Measurements from ENCODE around the gene P2RX3.
A peak's percentile ranks its signal among the peaks of the same experiment; 100 is the strongest.
"Not testable (repeated sequence)": the region's sequence is repeated elsewhere in the genome, so short reads cannot be mapped to it uniquely, and the experiment has no call there.

The P2RX3 gene

DNA sequence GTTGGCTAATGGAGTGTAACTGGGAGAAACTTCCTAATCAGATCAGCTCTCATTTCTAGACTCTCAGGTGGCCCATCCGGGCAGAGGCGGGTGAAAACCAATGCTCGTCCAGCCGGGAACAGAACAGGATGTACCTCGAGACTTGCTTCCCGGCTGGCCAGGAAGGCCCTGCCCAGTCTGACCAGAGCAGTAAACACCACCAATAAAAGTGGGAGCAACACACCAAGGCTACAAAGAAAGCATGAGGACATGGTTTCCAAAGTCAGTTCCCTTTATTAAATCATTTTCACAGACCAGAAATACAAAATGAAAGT, 12.5 kb upstream of the P2RX3 start:
- DNase-seq, result no peak

DNA sequence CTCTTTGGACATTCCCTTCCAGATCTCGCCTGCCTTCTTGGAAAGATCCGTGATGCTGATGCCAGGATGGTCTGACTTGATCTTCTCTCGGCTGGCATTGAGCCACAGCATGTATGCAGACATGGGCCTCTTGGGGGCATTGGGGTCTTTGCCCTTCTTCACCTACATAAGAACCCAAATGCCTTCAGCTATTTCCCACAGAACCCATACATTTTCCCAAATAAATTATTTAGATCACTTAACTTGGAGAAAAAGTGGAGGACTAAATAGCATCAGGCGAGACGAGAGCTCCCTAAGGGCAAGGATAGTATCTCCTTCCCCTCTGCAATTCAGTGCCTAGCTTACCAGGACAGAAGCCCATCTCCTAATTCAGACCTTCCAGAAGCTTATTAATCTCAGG, 10.4 kb upstream of the P2RX3 start:
- no peak for DNase-seq

DNA sequence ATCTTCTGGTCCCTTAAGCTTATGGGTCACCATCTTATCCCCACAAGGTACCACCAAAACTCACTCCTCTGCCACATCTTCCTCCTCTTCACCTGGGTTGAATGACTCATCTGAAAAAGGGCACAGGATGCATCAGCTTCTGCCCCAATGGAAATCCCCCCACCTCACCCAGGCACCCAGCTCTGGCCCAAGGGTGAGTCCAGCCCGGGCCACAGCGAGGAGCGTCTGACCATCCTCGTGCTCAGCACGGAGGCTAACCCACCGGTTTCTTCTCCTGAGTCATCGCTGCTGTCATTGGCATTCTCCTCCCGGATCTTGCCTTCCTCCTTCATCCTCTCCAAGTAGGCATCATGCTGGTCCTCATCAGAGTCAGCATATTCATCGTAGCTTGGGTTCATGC, 8.1 kb upstream of the P2RX3 start:
- DNase-seq, result no peak

DNA sequence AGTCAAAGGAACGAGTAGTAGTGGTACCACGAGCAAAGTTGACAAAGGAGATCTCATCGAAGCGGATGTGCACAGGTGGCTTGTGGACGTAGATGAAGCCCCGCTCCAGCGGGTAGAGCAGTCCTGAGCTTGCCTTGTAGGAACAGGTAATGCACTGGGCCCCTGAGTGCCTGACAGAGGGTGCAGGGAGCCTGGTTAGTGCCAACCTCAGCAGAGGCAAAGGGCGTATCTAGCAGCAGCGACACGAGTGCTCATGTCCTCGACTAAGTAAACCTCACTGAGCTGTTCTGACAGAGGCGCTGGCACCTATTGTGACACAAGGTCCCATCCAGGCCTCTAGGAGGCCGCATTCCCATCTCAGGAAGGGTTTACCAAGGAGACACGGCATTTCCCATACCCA, 6.4 kb upstream of the P2RX3 start:
- no peak for DNase-seq

DNA sequence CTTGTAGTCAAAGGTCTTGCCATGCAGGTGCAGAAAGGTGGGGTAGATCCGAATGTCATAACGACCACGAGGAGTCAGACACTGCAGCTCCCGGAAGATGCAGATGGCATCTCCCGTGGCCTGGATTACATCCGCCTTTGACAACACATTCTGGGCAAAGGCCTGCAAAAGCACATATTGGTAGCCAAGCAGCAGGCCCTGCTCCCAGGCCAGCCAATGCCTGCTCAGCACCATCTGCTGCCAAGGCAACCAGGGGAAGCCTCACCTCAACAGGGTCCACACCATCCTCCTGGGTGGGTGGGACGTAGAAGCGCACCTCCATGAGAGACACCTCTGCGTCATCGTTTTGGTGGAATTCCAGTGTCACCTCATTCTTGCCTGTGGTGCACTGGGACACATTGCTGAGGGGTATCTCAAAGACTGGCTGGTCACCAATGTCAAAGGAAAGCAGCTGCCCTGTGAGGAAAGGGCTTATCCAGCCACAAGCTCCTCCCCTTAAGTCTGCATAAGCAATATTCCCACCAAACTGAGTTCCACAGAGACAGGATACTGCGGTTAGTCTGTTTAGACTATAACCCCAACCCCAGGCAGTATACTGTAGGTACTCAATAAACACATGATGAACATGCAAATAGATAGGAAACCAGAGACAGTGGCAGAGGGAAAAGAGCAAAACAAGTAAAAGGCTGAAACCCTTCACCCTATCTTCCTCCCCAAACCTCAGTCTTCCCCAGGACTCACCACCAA, 5.3 kb upstream of the P2RX3 start:
- DNase-seq, result no peak

DNA sequence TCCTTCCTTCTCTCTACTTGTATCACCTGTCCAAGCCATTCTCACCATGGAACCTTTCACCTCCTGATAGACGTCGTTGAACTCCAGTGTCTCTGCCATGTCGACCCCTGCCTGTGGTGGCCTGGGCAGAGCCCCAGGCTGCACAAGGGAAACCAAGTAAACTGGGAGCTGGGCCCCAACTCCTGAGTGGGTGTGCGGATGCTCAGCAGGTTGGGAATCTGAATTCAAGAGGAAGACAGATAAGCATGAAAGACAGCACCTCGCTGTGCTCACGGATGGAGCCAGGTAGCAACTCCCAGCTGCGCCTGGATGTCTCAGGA, 3.2 kb upstream of the P2RX3 start:
- no peak for DNase-seq

DNA sequence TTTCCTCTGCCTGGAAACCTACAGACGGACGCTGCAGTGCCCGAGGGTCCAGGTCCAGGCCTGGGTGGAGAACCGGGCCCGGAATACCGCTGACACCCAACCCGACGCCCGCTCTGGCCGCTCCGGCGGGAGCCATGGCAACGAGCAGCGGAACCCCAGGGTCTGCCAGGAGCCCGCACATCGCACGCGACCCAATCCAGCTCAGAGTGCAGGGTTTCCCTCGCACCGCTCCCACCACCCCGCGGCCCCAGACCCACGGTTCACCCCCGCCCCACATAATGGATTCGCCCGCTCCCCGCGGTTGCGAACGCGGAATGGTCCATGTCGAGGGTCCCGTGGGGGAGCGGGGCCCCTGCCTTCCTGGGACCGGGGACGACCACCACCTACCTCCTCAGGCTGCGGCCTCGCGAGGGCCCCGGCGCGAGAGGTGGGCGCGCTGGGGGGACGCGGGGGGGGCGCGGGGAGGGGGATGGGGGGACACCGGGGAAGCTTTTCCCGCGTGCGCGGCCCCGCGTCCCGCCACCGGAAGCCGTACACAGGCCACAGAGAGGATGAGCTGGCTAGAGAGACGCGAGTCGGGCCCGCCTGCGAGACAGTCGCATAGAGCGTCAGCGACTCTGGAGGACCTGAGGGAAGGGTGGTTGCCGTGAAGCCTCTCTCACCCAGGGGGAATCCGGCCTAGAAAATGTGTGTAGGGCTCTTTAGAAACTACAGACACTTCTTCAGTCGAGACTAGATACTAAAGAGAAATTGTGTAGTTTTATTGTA, 2.6 kb upstream of the P2RX3 start, which contains the start of gene SSRP1:
Gene SSRP1, minus strand, starts transcription at position 550 of the 768 bp plus-strand sequence. CDS start 771 bp downstream, outside the sequence.
- DNase-seq, result peak; percentile 82

DNA sequence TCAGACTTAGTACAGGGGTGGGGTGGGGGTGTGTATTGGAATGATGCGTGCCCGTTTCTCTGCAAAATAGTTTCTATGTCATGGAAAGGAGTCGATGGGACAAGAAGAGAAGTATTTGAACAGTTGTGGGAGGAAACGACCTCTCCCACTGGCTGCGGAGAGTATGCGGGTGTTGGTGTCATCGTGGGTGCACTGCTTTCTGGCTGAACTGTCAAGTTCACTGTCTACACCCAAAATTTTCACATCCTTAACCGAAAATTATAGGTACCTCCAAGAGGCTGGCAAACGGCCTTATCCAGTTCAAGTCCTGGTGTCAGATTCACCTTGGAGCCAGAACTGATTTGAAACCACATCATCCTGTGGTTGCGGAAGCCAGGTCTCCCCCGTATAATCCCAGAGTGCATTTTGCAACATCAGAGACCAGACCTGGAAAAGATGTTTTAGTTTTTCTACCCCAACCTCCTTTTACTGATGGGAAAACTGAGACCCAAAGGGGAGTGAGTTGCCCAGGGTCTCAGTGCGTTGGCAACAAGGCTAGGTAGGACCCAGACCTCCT, 2.0 kb upstream of the P2RX3 start:
- DNase-seq, result no peak

DNA sequence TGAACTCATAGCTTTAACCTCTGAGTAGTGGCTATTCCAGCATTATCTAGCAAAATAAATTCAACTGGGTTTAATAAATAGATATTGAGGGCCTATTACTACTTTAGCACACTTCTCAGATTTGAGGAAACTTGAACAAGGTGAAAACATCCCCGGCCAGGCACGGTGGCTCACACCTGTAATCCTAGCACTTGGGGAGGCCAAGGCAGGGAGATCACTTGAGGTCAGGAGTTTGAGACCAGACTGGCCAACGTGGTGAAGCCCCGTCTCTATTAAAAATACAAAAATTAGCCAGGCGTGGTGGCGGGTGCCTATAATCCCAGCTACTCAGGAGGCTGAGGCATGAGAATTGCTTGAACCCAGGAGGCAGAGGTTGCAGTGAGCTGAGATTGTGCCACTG, 1.3 kb upstream of the P2RX3 start:
- DNase-seq, result not testable (repeated sequence)

DNA sequence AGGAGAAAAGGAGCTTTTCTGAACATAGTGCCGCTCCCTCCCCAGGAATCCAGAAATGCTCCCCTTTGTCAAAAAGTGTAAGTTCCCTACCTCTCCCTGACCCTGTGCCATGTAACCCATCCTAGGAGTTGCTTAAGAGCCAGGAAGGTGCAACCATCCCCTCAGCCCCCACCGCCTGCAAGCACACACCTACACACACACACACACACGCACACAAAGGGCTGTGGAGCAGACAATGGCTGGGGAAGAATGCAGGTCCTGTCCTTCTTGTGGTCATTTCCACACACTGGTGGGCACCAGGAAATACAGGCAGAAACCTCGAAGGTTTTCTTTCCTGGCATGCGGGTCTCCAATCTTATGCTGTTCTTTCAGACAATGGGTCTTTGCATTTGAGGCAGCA, 1.2 kb downstream of the P2RX3 start:
- no peak for DNase-seq

DNA sequence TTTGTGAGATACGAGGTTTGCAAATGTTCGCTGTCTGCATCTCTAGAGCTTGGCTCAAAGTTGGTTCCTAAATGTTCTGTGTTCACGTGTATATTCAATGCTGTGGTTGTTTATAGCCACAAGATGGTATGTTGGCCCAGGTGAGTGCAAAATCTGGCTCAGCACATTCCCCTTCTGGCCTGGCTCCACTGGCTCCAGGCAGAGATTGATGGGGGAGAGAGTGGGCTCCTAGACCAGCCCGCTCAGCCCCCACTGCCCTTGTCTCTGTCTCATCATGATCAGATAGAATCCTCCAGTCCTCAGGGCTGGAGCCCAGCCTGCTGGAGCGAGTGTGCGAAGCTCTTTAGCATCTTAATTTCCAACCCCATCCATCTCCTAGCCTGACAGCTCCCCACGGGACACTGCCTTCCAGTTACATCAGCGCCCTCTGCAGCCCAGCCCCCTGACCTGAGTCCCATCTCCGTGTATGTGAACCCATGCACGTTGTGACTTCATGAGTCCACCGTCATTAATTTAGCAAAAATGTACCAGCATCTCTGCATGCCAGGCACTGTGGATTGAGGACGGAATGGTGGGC, 2.0 kb downstream of the P2RX3 start:
- no peak for DNase-seq

DNA sequence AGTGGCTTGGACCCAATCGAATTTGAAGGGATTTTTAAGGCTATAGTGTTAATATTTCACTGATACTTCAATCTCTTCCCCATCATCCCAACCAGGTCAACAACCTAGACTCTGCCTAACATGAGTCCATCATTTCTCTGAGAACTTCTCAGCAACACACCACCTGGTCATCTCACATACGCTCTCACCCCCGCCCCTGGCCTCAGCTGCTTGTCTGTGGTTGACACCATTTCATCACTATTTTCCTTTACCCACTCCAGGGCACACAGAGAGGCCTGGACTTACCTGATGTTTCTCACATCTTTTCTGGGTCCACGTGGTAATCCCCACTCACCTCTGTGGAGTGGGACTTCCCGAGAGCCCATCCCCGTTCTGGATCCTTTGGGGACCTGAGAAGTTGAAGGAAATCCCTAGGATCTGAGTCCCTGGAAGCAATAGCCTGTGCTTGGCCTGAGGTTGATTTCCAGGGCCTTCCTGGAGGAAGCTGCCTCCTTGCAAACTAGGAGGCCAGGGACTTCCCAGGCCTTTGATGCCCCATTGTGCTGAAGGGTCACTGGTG, 3.2 kb downstream of the P2RX3 start:
- no peak for DNase-seq

DNA sequence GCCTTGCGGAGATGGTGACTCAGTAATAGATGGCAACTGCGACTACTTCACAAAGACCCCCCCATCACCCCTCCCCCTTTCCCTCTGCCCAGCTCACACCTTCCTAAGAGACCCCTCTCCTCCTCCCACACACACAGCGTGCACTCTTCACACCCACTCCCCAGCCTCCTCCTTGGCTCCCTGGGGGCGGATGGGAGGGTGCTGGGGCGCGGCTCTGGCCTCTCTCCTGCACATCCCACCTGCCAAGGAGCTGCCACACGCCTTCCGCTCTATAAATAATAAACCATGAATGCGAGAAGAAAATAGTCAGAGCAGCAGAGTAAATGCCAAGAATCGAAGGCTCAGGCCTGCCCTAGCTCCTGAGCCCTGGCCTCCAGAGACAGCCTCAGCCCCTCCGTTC, 4.5 kb downstream of the P2RX3 start:
- no peak for DNase-seq

DNA sequence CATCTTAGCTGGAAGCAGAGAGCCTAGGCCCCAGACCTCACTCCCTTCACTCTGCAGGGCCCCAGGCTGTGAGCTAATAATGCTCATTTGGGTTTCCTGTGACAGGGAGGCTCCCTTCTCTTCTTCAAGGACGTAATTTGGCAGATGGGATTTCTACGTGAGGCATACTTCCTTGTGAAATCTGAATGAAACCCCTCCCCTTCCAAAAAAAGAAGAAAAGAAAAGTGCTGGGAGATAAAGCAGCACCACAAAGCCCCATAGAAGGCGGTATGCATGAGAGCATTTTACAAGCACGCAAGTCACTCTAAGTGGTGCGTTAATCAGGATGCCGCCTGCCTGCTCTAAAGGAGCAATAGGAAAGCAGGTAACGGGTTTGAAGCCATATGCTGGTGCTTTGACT, 5.7 kb downstream of the P2RX3 start:
- no peak for DNase-seq

DNA sequence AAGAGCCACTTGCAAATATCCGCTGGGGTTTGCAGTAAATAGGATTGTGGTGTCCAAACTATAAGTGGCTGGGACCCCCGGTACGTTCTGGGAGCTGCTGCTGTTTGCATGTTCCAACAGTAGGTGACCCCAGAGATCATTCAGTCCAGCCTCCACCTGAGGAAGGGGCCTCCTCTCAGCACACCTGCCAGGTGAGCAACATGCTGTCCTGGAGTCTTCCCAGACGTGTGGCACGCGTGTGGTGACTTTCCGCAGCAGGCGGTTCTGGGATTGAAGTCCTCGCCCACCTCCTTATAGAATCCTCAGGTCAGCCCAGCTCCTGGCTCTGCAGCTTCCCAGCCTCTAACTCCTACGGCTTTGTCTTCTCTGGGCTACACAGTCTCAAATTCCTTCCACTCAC, 6.7 kb downstream of the P2RX3 start:
- DNase-seq, result no peak

DNA sequence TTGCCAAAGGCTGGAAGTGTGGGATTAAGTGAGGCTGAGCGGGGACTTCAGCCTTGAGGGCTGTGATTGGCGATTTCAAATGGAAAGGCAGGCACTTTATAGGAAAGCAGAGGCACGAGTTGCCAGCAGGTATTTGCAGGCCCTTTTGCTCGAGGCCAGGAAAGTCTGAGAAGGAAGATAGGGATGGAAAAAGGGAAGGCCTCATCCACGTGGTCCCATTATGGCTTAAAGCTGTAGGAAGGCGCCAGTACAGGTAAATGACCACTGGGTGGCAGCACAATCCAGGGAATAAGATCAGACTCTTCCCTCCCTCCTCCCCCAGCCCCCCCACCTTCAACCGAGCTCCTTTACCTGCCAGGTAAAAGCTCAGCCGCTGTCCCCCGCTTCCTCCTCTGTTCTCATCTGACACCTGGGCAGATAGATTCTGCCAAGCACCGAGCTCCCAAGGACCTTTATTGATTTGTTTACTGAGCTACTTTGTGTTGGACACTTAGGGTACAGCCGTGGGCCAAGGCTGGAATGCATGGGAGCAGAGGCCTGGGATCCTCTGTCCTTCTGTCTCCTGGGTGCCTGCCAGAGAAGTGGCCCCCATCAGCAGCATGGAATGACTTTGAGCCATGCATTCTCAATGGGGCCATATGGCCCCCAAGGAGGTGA, 7.5 kb downstream of the P2RX3 start:
- peak; percentile 64 for DNase-seq

DNA sequence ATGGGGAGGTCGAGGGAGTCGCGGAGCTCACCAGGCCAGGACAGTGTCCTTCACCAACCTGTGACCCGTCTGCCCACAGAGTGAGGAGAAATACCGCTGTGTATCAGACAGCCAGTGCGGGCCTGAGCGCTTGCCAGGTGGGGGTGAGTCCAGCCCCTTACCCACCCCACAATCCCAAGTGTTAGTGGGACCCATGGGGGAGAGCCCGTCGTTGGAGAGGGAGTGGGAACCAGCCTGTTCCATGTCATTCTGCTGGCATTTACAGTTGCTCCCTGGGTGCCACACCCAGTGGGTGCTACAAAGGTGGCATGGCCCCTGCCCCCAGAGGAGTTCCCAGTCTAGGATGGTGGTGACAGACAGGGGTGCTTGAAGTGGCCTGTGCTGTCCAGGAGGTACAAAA, 9.2 kb downstream of the P2RX3 start:
- no peak for DNase-seq

DNA sequence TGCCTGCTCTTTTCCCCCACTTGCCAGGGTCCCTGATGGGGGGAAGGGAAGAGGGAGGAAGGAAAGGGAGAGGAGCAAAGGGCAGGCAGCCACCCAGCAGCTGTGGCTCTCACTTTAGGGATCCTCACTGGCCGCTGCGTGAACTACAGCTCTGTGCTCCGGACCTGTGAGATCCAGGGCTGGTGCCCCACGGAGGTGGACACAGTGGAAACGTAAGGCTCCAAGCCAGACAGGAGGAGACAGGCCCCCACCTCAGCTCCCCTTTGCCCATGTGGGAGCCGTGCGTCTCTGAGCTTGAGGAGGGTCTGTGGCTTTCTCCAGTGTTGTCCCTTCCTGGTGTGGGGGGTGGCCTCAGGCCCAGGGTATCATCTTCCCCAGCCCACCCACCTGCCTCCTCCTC, 9.9 kb downstream of the P2RX3 start:
- DNase-seq, result no peak

DNA sequence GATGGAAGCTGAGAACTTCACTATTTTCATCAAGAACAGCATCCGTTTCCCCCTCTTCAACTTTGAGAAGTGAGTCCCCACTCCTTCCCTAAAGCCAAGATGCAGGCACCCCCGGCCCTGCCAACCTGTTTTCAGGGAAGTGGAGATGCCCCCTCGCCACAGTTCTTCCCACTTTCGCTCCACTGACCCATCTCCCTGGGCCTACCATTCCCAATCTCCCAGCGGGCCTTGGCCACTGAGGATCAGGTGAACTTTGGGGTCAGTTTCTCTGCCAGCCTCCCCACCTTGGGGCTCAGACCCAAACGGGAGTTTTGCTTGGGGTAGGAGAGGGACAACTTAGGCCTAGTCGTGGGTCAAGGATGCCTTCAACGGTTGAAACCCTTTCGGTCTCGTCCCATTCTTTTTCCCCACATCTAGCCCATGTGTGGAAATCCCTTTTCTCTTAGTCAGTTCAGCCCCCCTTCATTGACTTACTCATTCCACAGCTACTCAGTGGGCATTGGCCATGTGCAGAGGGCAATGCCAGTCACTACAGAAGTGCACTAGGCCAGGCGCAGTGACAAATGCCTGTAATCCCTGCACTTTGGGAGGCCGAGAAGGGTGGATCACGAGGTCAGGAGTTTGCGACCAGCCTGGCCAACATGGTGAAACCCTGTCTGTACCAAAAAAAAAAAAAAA, 10.6 kb downstream of the P2RX3 start:
- DNase-seq, result no peak

DNA sequence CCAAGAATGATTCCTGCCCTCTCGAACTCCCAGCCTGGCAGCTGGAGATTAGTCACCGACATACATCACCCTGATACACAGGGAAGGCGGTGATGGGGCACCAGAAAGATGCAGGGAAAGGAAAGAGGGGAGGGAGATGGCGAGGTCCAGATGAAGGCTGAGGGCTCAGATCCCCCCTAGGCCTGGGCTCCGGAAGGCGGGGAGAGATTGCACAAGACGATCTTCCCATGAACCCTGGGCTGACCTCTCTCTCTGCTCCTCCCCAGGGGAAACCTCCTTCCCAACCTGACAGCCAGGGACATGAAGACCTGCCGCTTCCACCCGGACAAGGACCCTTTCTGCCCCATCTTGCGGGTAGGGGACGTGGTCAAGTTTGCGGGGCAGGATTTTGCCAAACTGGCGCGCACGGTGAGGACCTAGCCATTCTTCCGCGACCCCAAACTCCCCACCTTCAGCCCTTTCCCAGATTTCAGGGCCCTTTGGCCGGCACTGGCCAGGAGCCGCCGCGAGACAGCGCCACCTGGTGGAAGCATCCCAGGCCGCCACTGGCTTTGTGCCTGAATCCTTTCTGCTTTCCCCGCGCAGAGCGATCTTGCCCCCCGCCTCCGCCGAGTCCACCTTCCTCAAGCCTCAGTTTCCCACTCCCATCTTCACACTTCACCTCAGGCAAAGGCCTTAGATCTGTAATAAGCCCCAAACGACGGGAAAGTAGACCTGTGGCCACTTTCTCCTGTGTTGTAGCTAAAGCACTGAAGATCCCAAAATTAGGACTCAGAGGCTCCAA, 11.5 kb downstream of the P2RX3 start:
- no peak for DNase-seq

DNA sequence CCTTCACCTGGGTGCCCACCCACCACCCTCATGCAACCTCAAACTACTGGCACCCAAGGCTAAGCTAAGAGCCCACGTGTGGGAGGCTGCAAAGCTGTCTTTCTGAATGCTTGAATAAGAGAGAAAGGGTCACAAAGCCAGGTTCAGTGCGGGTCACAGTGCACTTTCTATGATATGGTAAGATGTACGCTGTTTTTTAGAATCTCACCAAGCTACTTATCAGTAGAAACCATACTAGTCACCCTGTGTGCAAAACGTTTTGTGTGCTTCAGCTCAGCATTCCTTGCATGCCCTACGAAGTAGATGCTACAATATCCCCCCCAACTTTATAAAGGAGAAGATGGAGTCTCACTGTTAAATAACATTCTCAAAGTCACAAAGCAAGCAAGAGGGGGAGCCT, 14.9 kb downstream of the P2RX3 start:
- DNase-seq, result no peak

DNA sequence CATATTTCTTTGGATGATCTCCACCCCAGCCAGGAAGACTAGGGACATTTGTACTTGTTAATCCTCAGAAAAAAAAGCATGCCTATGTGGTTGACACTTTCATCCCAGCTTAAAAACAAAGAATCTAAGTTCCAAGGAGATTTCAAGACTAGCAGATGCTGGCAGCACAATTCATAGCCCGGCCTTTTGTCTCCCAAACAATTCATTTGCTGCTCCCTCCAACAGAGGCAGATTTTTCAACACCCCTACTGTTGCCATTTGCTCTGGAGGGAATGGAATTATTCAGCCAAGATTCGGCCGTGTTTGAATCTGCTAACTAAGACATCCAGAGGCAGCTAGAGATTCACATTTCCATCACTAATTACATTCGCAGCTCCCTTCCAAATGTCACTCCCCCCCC, 15.3 kb downstream of the P2RX3 start:
- no peak for DNase-seq
